Suppressor macrophage treated with lipopolysaccharide for 1 hour (primary cell): Measurements from ENCODE around the gene FMNL2.
A peak's percentile ranks its signal among the peaks of the same experiment; 100 is the strongest.
"Not testable (repeated sequence)": the region's sequence is repeated elsewhere in the genome, so short reads cannot be mapped to it uniquely, and the experiment has no call there.

ENCODE experiments used
- DNase-seq, 3 donors: peaks; one replicate each; pipeline ENCODE4 v3.0.0-alpha.2; 2020 to 2022

FMNL2 gene

GRCh38 chr2:152335016-152335725 lies at the start of gene FMNL2:
Gene FMNL2 (plus strand): TSS chr2:152335174.
- DNase-seq, result peak; percentile 89 to 95 (median 93)

- no peak for DNase-seq
Observed at GRCh38 chr2:152292991-152293390, 42.0 kb upstream of the FMNL2 start.

GRCh38 chr2:152297715-152298114 lies 37.3 kb upstream of the FMNL2 start:
- no peak for DNase-seq

- no peak for DNase-seq
Observed at GRCh38 chr2:152298754-152299153, 36.2 kb upstream of the FMNL2 start.

- DNase-seq, result no peak
Observed at GRCh38 chr2:152301131-152301530, 33.8 kb upstream of the FMNL2 start.

- peak; percentile 45 to 85 (median 61) for DNase-seq
Observed at GRCh38 chr2:152303951-152304350, 31.0 kb upstream of the FMNL2 start.

GRCh38 chr2:152304836-152305235 lies 30.1 kb upstream of the FMNL2 start:
- DNase-seq, result no peak

- DNase-seq, result no peak
Observed at GRCh38 chr2:152307863-152308262, 27.1 kb upstream of the FMNL2 start.

- no peak for DNase-seq
Observed at GRCh38 chr2:152309352-152310214, 25.4 kb upstream of the FMNL2 start.

GRCh38 chr2:152319822-152320570 lies 15.0 kb upstream of the FMNL2 start:
- peak; percentile 83 to 95 (median 84) for DNase-seq

- DNase-seq, result no peak
Observed at GRCh38 chr2:152320814-152321213, 14.2 kb upstream of the FMNL2 start.

- no peak for DNase-seq
Observed at GRCh38 chr2:152322222-152322621, 12.8 kb upstream of the FMNL2 start.

- DNase-seq, result not testable (repeated sequence)
Observed at GRCh38 chr2:152325126-152325525, 9.8 kb upstream of the FMNL2 start.

GRCh38 chr2:152326710-152327109 lies 8.3 kb upstream of the FMNL2 start:
- DNase-seq, result no peak

- DNase-seq, result no peak
Observed at GRCh38 chr2:152328013-152328412, 7.0 kb upstream of the FMNL2 start.

- DNase-seq, result no peak
Observed at GRCh38 chr2:152330235-152330866, 4.6 kb upstream of the FMNL2 start.

- no peak for DNase-seq
Observed at GRCh38 chr2:152334701-152335015, 316 bp upstream of the FMNL2 start.

- no peak for DNase-seq
Observed at GRCh38 chr2:152335726-152336118, 748 bp downstream of the FMNL2 start.

- DNase-seq, result peak; percentile 64 to 79 (median 64)
Observed at GRCh38 chr2:152336119-152336853, 1.3 kb downstream of the FMNL2 start.

- DNase-seq, result peak in 1 of 3 donors; percentile 28
Observed at GRCh38 chr2:152336854-152337510, 2.0 kb downstream of the FMNL2 start.

GRCh38 chr2:152337511-152337903 lies 2.5 kb downstream of the FMNL2 start:
- DNase-seq, result no peak
